HCT116 (cell line): Measurements from ENCODE around the gene RAB5A. TPM values are rescaled to one million over a fixed set of nuclear protein-coding genes. Genes with fewer than 3 reads are reported as not detected.

ENCODE experiments used
- ATAC-seq: fragments of 200-7000 bp; cut with Tn5 transposase; 2 replicates; pipeline ENCODE4 v1.9.1; 2020; ENCODE audit warnings: mild to moderate bottlenecking, moderate library complexity
- BruUV-seq: library from RNA; stranded (reverse); fragments of 400-500 nt; replicated peaks from 2 replicates; lab custom pipeline; 2021; lab: Mats Ljungman, UMichigan
- CTCF ChIA-PET: fragments of 300-600 bp; sonication (Branson Sonifier 250); formaldehyde crosslinking; loops from one replicate; lab custom pipeline; 2021; ENCODE audit warnings: antibody characterized with exemption; lab: Charles Lee
- POLR2A ChIA-PET: fragments of 300-600, 350-600 bp; sonication (Branson Sonifier 250); formaldehyde crosslinking; loops from one replicate; lab custom pipeline; 2021; ENCODE audit warnings: antibody characterized with exemption; lab: Charles Lee
- RAD21 ChIA-PET, 2 experiments: fragments of 300-600 bp; sonication (Branson Sonifier 250); formaldehyde crosslinking; loops; one replicate each; lab custom pipeline; 2023; ENCODE audit warnings: low total read pairs in 2 of 2; ENCODE audit not compliant: uncharacterized antibody in 2 of 2, unreplicated experiment in 2 of 2, low non-redundant PET in 1 of 2; lab: Charles Lee
- DNase-seq: peaks from one replicate; pipeline ENCODE4 v3.0.0-alpha.2; 2010; ENCODE audit warnings: low read depth, low spot score
- H2AFZ ChIP-seq: fragments of 200-600 bp; shearing (Covaris generic), sonication (generic); 2 replicates; pipeline ENCODE4 v1.6.1; 2017; ENCODE audit warnings: low read depth, mixed run types, mixed read lengths, antibody characterized with exemption, low read length; ENCODE audit not compliant: poor library complexity, severe bottlenecking
- H3K27ac ChIP-seq: 2 replicates; pipeline ENCODE4 v1.5.1; 2012; ENCODE audit warnings: low read depth, low read length
- H3K27me3 ChIP-seq: fragments of 200-600 bp; sonication (generic); 2 replicates; pipeline ENCODE4 v1.6.1; 2016; ENCODE audit warnings: mixed run types, low read length, mixed read lengths; ENCODE audit not compliant: insufficient read depth
- H3K36me3 ChIP-seq, 2 experiments: fragments of 200-500 bp in 1 of 2; fragments of 200-600 bp in 1 of 2; sonication (Bioruptor generic) in 1 of 2; sonication (generic) in 1 of 2; 2 replicates each; pipeline versions ENCODE4 v1.5.1 to v1.6.1; 2014 to 2016; ENCODE audit warnings: low read length in 2 of 2, inconsistent platforms in 1 of 2, mixed read lengths in 1 of 2, mixed run types in 1 of 2; ENCODE audit not compliant: insufficient read depth in 2 of 2, control insufficient read depth in 1 of 2
- H3K4me1 ChIP-seq, 2 experiments: fragments of 200-600 bp in 1 of 2; sonication (generic) in 1 of 2; 2 replicates each; pipeline versions ENCODE4 v1.5.1 to v1.6.1; 2012 to 2017; ENCODE audit warnings: low read length in 2 of 2, inconsistent platforms in 1 of 2, mild to moderate bottlenecking in 1 of 2, mixed read lengths in 1 of 2, mixed run types in 1 of 2, moderate library complexity in 1 of 2; ENCODE audit not compliant: insufficient read depth in 2 of 2, control insufficient read depth in 1 of 2
- H3K4me2 ChIP-seq: fragments of 200-600 bp; sonication (generic); 2 replicates; pipeline ENCODE4 v1.6.1; 2017; ENCODE audit warnings: mixed run types, low read length, mixed read lengths
- H3K4me3 ChIP-seq, 2 experiments: fragments of 200-600 bp in 1 of 2; sonication (generic) in 1 of 2; replicated peaks in 1 of 2; 2 replicates each; pipeline ENCODE4 v1.5.1; 2011 to 2016; ENCODE audit warnings: low read length in 2 of 2, control low read depth in 1 of 2, low read depth in 1 of 2, mild to moderate bottlenecking in 1 of 2, mixed read lengths in 1 of 2, mixed run types in 1 of 2
- H3K79me2 ChIP-seq: fragments of 200-600 bp; sonication (generic); 2 replicates; pipeline ENCODE4 v1.6.1; 2017; ENCODE audit warnings: mild to moderate bottlenecking, mixed run types, low read length, moderate library complexity, mixed read lengths; ENCODE audit not compliant: insufficient read depth
- H3K9ac ChIP-seq: fragments of 200-600 bp; sonication (generic); 2 replicates; pipeline ENCODE4 v1.6.1; 2016; ENCODE audit warnings: low read length, mixed read lengths
- H3K9me2 ChIP-seq: fragments of 200-600 bp; sonication (generic), shearing (Covaris generic); 2 replicates; pipeline ENCODE4 v1.6.1; 2017; ENCODE audit warnings: mixed run types, mild to moderate bottlenecking, moderate library complexity; ENCODE audit not compliant: insufficient read depth
- H3K9me3 ChIP-seq, 2 experiments: fragments of 200-500 bp in 1 of 2; fragments of 200-600 bp in 1 of 2; sonication (Bioruptor generic) in 1 of 2; sonication (generic) in 1 of 2; 2 replicates each; pipeline ENCODE4 v1.6.1; 2014 to 2017; ENCODE audit warnings: low read length in 2 of 2, mixed read lengths in 2 of 2, inconsistent platforms in 1 of 2, low read depth in 1 of 2, mild to moderate bottlenecking in 1 of 2, mixed run types in 1 of 2, moderate library complexity in 1 of 2; ENCODE audit not compliant: control insufficient read depth in 1 of 2, insufficient read depth in 1 of 2
- H4K20me1 ChIP-seq: fragments of 200-600 bp; sonication (generic), shearing (Covaris generic); 2 replicates; pipeline ENCODE4 v1.6.1; 2017; ENCODE audit warnings: mixed run types, mild to moderate bottlenecking, moderate library complexity; ENCODE audit not compliant: insufficient read depth
- CBX3 ChIP-seq: IDR thresholded peaks from 2 replicates; pipeline ENCODE4 v1.6.1; 2012; ENCODE audit warnings: low read depth
- EGR1 ChIP-seq: IDR thresholded peaks from 2 replicates; pipeline ENCODE4 v1.6.1; 2012; ENCODE audit warnings: low read depth
- ELF1 ChIP-seq: IDR thresholded peaks from 2 replicates; pipeline ENCODE4 v1.6.1; 2012; ENCODE audit warnings: low read depth, borderline replicate concordance
- FOSL1 ChIP-seq: IDR thresholded peaks from 2 replicates; pipeline ENCODE4 v1.6.1; 2012; ENCODE audit warnings: low read depth
- RAD21 ChIP-seq: IDR thresholded peaks from 2 replicates; pipeline ENCODE4 v1.6.1; 2012; ENCODE audit warnings: low read depth, mild to moderate bottlenecking
- REST ChIP-seq: IDR thresholded peaks from 2 replicates; pipeline ENCODE4 v1.6.1; 2012; ENCODE audit warnings: low read depth
- SIN3A ChIP-seq: IDR thresholded peaks from 2 replicates; pipeline ENCODE4 v1.6.1; 2012; ENCODE audit warnings: low read depth
- SRF ChIP-seq: IDR thresholded peaks from 2 replicates; pipeline ENCODE4 v1.6.1; 2012; ENCODE audit warnings: low read depth
- YY1 ChIP-seq: IDR thresholded peaks from 2 replicates; pipeline ENCODE4 v1.6.1; 2011; ENCODE audit warnings: low read length, low read depth, moderate library complexity, mild to moderate bottlenecking; ENCODE audit not compliant: insufficient replicate concordance; ENCODE audit errors: extremely low read depth
- ZNF274 ChIP-seq: fragments of 200-500 bp; sonication (Bioruptor generic); IDR thresholded peaks from 2 replicates; pipeline ENCODE4 v1.6.1; 2014; ENCODE audit warnings: mild to moderate bottlenecking, low read depth, low read length, inconsistent platforms
- intact Hi-C: fragments of 100-400 bp; cut with micrococcal nuclease; formaldehyde crosslinking; loops from 2 replicates; pipeline ENCODE4 v1.10.0; 2022
- total RNA-seq: library from RNA; stranded (reverse); gene quantifications from one replicate; pipeline ENCODE4 v1.2.1, GENCODE V29; 2021; ENCODE audit not compliant: unreplicated experiment
- TF ChIP-seq, protein P1 (sequence below): IDR thresholded peaks from 2 replicates; pipeline ENCODE4 v1.6.1; 2012

Gene RAB5A
- total RNA-seq, 1 experiment from 2014 or later: 45.0 TPM

GRCh38 chr3:20013396-20013795 lies 66.5 kb downstream of the RAB5A start:
- Histone ChIP-seq H3K36me3 (no peaks in the 10 kb centered on the region), H3K4me1 (no peaks in the 10 kb centered on the region), H3K9ac (no peak overlapping the region), H3K9me3 (no peaks in the 10 kb centered on the region), H3K27me3 (no peaks in the 10 kb centered on the region), H2AFZ (no peak overlapping the region), H3K27ac (no peak overlapping the region), H3K79me2 (no peaks in the 10 kb centered on the region), H3K9me2 (no peaks in the 10 kb centered on the region), H3K4me2 (no peak overlapping the region), H3K4me3 (no peak overlapping the region), H4K20me1 (no peaks in the 10 kb centered on the region)
- ATAC-seq (no peak), DNase-seq (no peak)
- intact Hi-C loops: no loop called here
- ChIA-PET CTCF (no interaction called here), POLR2A (no interaction called here), RAD21 (no interaction called here)
- TF ChIP-seq ELF1 (no peak), CBX3 (no peak), EGR1 (no peak), FOSL1 (no peak), SIN3A (no peak), SRF (no peak), YY1 (no peak), ZNF274 (no peak), REST (no peak), RAD21 (no peak)
- TF ChIP-seq, protein P1, sequence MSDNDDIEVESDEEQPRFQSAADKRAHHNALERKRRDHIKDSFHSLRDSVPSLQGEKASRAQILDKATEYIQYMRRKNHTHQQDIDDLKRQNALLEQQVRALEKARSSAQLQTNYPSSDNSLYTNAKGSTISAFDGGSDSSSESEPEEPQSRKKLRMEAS: no peak
- BruUV-seq: no TSS peak
